NCI-H2029 treated with DMSO at 0.1 percent for 48 hours (cell line): Measurements from ENCODE around the gene AUTS2.
"Not testable (repeated sequence)": the region's sequence is repeated elsewhere in the genome, so short reads cannot be mapped to it uniquely, and the experiment has no call there.

Experiments used
- DNase-seq: peaks from one replicate; lab custom pipeline; 2025; lab: John Stamatoyannopoulos, UW

The AUTS2 gene

DNA sequence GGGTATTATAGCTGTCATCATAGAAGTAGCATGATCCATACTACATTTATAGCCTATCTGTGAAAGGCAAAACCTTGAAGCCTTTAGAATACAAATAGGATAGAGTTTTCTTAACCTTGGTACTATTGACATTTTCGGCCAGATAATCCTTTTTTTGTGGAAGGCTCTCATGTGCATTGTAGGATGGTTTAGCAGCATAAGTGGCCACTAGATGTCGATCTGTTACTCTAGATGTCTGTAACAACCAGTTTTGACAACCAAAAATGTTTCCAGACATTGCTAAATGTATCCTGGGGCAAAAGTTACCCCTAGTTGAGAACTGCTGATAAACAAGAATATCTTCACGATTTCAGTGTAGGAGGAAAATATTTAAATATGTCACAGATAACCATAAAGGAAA is 1214.2 kb downstream of the AUTS2 start:
- no peak for DNase-seq

DNA sequence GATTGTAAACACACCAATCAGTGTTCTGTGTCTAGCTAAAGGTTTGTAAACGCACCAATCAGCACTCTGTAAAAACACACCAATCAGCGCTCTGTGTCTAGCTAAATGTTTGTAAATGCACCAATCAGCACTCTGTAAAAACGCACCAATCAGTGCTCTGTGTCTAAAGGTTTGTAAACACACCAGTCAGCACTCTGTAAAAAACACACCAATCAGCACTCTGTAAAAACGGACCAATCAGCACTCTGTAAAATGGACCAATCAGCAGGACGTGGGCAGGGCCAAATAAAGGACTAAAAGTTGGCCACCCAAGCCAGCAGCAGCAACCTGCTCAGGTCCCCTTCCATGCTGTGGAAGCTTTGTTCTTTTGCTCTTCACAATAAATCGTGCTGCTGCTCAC is 1224.2 kb downstream of the AUTS2 start:
- not testable (repeated sequence) for DNase-seq

DNA sequence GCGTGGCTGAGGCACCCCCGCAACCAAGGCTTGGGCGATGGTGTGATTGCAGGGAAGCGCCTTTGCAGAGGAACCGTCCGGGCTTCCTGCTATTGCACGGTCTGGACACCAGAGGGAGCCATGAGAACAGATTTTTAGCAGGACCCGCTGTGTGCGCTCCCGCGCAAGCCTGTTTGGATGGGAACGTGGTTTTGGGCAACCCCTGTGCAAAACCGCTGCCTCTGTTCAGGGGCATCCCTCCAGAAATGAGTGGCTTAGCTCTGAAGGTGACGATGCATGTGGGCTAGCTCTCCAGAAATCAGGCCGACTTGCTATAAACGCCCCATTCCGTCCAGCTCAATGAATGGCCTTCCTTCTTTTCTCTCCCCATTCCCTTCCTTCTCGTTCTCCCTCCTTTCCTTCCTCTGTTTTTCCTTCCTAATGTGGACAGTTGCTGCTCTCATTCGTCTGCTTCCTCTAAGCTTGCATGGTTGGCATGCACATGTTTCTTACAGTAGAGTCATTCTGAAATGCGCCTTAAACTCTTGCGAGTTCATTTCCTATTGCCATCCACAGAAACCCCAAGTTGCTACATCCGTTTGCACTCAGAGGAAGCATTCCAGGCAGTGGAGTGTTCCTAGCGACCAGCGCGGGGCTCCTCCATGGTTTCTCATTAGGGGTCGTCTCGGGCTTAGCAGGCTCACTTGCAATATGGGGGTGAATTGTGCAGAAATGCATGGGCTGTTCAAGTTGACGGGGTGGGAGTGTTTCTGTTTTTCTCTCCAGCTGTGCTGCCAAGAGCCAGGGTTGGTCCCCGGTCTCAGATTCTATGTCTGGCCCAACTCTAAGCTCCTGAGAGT is 1231.2 kb downstream of the AUTS2 start:
- peak; percentile 22 for DNase-seq

DNA sequence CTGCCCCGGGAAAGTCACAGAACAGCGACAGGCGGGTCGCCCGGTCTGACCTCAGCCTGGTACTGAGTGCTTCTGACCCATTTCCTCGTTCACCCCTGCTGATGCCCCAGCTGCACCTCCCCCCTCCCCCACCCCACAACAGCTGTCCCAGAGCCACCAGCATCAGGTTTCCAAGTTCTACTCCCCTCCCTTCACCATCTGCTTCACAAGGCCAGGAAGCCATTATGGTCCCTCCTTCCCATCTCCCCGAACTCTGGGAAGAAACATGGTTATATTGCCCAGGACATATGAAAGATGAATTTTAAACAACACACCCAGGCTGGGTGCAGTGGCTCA is 1231.8 kb downstream of the AUTS2 start:
- DNase-seq, result no peak

DNA sequence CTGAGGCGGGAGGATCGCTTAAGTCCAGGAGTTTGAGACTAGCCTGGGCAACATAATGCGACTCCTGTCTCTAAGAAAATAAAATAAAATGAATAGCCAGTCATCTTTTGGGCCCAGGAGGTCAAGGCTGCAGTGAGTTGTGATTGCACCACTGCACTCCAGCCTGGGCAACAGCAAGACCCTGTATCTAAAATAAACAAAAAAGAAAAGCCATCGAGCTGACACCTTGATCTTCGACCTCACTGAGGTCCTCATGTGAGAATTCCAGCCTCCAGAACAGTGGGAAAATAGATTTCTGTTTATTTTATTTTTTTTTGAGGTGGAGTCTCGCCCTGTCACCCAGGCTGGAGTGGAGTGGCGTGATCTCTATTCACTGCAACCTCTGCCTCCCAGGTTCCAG is 1232.2 kb downstream of the AUTS2 start:
- DNase-seq, result no peak

DNA sequence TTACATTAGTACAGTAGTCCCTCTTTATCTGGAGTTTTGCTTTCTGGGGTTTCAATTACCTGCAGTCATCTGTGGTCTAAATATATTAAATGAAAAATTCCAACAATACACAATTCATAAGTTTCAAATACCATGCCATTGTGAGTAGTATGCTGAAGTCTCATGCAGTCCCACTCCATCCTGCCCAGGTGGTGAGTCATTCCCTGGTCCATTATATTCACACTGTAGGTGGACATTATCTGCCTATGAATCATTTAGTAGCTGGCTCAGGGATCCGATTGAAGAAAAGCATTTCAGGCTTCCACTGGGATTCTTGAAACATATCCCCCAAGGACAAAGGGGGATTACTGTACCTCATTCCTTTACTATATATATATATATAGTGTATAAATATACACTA is 1235.5 kb downstream of the AUTS2 start:
- no peak for DNase-seq

DNA sequence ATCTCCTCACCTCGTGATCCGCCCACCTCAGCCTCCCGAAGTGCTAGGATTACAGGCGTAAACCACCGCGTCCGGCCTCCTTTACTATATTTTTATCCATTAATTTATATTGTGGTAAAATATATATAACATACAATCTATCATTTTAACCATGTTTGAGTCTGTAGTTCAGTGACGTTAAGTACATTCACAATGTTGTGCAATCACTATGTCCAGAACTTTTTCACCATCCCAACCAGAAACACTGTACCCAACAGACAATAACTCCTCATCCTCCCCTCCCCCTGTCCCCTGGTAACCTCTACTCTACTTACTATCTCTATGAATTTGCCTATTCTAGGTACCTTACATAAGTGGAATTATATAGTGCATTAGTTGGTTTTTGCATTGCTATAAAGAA is 1236.1 kb downstream of the AUTS2 start:
- DNase-seq, result no peak

DNA sequence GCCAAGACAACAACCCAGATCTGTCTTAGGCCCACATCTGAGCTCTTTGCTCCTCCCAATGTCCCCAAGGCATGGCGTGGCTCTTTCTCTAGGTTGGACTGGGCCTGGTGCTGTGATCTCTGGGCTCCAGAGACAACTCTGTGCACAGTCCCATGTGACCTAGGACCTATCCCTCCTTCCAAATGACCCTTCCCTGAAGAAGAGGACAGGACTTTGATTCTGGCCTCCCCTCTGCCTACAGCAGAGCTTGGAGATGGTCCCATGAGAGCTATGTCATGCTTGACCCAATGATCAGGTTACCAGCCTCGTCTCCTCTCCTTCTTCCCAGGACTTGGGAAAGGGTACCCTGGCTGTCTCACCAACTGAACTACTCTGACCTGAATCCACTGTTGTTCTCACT is 1237.4 kb downstream of the AUTS2 start:
- no peak for DNase-seq

DNA sequence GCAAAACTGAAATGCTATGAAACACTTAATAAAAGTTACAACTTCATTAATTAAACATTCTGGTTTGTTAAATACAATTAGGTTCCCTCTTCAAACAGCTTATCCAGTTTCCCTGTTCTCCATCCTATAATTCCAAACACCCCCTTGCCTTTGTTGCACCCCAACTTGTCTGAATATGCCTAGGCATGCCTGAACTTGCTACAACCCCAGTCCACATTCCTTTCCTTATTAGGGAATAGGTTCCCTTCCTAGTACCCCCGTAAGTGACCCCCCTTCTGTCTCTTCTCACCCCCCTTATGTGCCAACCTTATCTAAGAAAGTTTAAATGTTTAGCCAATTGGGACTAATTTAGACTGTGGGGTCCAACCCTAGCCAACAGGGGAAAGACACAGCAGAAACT is 1238.0 kb downstream of the AUTS2 start:
- no peak for DNase-seq

DNA sequence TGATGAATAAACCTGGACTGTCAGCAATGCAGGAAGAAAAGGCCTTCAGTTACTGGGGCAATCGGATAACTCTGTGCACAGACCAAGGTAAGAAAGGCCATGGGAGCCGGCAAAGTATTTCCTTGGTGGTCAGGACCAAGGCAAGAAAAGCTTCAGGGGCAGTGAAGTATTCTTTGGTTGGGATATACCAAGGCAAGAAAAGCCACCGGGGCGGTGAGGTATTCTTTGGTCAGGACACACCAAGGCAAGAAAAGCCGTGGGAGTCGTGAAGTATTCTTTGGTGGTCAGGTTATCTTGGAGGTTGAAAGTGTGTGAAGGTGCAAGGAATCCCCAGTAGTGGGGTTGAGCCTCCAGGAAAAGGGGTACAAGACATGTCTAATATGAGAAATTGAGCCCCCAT is 1238.7 kb downstream of the AUTS2 start:
- no peak for DNase-seq

DNA sequence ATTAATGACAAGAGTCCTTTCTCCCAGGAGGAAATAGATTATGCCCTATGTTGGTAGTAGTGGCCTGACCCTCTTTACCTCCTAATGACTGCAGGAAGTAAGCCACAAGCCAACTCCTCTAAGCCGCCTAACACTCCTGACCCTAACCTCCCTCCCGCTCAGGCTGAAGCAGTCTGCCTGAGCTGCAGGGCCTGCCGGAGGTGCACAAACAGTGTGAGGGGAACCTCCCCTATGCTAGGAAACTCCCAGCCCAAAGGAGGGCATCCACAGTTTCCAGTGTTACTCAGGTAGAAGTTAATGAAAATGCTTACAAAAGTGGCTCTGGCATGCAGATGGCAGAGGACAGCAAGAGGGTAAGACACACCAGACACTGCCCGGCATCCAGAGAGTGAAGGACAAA is 1239.3 kb downstream of the AUTS2 start:
- DNase-seq, result no peak

DNA sequence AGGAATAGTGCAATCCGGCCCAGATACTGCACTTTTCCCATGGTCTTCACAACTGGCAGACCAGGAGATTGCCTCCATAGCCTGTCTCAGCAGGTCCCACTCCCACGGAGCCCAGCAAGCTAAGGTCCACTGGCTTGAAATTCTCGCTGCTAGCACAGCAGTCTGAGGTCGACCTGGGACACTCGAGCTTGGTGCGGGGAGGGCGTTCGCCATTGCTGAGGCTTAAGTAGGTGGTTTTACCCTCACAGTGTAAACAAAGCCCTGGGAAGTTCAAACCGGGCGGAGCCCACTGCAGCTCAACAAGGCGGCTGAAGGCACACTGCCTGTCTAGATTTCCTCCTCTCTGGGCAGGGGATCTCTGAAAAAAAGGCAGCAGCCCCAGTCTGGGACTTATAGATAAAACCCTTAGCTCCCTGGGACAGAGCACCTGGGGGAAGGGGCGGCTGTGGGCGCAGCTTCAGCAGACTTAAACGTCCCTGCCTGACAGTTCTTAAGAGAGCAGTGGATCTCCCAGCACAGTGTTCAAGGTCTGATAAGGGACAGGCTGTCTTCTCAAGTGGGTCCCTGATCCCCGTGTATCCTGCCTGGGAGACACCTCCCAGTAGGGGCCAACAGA is 1240.1 kb downstream of the AUTS2 start:
- no peak for DNase-seq
